CD4-positive, alpha-beta T cell treated with Interleukin-1 beta for 1 hour (primary cell): Measurements from ENCODE around the gene ECE1.

ENCODE experiments used
- DNase-seq, 2 donors: peaks; one replicate each; pipeline ENCODE4 v3.0.0-alpha.2; 2020 to 2022

ECE1 gene

DNA sequence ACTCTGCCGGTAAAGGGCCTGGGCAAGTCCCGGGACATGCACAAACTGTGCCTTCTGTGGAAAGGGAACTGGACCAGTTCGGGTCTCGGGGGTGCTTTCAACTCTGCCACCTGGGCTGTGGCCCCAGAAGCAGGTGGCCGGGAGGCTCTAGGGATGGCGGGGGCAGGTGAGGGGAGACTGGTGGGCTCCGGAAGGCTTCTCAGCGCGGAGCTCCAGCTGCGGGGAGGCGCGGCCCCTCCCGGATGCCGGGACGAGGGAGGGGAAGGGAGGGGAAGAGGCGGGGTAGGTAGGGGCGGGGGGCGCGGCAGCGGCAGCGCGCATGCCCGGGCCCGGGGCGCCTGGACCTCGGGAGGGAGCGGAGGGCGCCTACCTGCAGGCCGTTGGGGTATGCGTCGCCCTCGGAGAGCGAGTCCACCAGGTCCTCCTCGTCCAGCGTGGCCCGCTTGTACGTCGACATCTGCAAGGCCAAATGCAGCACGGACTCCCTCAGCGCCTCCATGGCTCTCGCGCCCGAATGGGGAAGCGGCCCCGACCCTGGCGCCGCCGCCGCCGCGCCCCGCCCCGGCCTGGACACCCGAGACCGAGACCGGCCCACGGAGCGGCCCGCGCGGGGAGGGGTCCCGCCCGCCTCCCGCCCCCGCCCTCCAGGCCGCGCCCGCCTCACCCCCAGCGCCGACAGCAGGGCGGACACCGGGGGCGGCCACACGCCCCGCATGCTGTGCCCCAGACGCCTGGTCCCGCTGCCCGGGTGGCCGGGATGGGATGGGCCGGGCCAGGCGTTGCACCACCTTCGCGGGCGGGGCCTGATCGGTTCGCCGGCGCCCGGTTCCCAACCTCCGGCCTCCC is at the start of gene ECE1:
Gene ECE1 (minus strand): TSS at position 764 of the 846 bp plus-strand sequence. CDS start 49 bp downstream, at position 715.
- peak; percentile 49 to 58 for DNase-seq

DNA sequence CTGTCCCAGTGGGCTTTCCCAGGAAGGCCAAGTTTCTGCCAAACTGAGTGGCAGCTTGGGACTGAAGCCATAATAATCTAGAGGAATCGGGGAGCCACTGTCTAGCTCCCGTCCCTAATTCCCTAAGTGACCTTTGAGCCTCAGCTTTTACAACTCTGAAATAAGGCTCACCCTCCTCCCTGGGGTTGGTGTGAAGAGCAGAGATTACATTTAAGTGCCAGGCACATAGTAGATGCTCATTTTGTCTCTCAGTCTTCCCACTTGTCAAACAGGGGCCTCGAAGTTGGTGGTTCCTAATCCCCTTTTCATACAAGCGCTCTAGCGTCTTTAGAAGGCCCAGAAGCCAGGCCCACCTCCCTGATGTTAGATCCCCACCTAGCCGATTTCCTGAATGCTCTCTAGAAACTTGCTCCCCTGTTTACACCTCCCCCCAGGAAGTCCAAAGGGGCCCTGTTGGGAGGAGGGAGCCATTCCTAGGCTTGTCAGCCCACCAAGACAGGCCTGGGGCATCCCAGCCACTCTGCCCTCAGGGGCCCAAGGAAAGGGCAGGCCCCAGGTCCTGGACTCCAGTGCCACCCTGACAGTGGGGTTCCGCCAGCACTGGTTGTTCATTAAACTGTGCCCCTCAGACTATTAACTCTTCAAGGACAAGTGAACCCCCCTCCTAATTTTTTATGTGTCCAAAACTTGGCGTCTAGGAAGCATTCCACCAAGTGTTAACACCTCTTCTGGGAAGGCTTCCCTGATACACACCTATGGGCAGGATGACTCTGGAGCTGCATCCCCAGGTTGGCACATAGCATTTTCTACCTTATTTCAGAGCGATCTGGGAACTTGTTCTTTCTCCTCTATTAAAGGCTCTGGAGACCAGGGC is 49.3 kb upstream of the ECE1 start:
- no peak for DNase-seq

DNA sequence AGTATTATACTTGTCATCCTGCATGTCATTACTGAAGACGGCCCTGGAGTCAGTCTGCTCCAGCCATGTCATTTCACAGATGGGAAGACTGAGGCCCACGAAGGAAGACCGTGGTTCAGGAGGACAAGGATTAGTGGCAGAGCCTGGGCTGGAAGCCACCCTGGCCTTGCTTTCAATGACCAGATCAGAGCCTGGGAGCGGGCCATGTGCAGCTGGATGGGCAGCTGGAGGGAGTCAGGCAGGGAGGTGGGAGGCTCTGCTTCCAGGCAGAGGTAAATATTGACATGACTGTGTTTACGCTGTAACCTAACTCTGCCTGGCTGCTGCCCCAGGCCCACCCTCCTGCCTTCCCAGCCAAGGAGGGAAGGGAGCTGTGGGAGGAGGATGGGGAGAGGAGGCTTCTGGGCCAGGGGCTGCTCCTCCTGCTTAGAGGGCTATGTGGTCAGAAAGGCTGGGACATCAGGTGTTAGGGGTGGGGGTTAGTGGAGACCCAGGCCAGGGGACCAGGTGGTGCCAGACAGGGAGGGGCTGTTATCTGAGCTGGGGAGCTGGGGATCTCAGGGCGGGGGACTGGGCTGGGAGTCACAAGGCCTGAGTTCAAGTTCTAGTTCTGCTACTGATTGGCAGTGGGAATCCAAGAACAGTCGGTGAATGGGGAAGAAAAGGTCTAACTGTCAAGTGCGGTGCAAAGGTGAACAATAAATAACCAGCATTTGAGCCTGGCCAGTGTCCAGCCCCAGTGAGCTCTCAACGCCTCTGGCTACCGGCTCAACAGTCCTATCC is 48.5 kb upstream of the ECE1 start:
- DNase-seq: no peak

DNA sequence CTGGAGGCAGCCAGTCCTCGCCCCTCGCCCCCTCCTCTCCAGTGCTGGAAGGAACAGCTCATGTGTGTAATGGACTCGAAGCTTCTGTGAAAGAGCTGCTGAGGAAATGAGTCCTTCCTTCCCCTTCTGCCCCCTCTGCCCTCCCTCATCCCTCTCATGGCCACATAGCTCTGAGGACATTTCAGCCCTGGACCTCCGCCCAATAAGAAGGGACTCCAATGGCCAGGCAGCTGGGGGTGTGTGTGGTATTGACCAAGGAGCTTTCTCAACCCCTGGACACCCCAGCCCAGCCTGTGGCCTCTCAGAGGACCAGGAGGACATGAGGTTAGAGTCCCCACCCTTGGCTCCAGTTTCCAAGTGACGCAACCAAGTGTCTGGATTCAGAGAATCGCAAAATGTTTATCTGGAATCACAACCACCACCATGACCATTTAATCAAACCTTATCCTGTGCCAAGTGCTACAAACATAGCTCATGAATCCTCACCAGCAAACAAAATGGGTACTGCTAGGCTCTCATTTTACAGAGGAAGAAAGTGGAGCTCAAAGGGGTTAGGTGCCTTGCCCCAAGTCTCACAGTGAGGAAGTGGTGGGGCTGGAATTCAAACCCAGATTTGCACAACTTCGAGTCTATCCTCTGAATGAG is 47.8 kb upstream of the ECE1 start:
- DNase-seq: peak in 1 of 2 donors; percentile 72

DNA sequence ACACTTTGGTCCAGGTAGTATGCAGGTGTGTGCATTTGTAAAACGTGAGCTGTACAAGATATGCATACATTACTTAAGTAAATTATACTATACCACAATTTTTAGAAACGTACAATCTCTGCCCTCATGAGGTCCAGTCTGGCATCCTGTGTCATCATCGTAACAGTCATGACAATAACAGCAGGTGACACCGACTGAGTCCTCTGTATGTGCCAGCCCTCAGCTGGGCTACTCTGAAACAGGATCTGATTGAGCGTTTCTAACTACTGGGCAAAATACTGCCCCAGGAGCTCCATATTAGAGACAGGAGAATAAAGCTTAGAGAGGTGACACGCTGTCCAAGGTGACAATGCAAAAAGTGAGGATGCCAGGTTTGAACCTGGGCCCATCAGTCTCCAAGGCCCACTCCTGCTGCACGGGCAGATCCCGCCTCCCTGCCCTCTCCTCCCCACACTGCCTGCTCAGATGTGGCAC is 47.2 kb upstream of the ECE1 start:
- DNase-seq: no peak

DNA sequence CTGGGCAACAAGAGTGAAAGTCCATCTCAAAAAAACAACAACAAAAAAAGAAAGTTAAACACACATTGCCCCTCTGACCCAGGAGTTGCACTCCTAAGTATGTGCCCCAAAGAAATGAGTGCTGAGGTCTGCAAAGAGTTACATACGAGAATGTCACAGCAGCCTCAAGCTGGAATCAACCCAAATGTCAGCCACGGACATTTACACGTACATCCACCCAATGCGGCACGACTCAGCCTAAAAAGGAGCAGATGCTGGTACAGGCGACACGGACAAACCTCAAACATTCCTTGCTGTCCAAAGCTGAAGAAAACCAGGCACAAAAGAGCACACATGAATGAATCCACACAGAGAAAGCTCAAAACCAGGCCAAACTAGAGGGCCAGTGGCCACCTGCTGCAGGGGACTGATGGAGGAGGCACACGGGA is 46.8 kb upstream of the ECE1 start:
- no peak for DNase-seq

DNA sequence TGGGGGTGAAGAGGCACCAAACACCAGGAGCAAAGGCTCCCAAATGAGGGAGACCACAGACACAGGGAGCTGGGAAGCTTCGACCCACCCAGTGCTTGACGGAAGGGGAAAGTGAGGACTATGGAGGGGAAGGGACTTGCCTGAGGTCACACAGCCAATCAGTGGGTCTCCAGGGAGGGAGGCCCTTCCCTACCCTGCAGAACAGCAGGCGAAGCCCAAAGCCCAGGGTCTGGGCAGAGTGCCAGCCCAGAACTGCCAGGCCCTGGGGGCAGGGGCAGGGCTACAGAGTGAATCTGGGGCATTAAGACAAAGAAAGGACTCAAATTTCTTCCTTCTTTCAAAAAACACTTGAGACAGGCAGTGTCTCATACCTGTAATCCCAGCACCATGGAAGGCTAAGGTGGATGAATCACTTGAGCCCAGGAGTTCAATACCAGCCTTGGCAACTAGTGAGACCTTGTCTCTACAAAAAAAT is 45.5 kb upstream of the ECE1 start:
- no peak for DNase-seq

DNA sequence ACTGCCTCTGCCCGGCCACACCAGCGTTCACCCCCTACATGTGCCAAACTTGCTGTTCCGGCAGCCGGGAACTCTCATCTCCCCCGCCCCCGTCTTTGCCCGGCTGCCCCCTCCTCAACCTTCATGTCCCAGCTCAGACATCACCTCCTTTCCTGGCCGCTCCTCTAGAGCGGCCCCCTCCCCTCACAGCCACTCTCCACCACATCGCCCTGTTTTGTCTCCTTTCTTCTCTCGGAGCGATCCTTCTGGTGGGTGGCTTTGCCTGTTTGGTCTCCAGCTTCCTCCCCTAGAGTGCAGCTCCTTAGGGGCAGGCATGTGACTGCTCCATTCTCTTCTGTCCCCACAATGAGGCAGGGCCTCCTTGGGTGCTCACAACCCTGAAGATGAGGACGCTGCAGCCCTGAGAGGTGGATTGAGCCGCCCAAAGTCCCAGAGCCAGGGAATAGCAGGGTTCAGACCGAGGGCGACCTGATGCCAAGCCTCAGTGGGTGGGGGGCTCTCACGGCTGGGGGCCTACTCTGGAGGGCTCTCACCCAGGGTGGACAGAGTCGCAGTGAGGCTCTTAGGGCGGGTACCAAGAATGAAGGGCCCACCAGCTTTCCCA is 44.9 kb upstream of the ECE1 start:
- DNase-seq: no peak

DNA sequence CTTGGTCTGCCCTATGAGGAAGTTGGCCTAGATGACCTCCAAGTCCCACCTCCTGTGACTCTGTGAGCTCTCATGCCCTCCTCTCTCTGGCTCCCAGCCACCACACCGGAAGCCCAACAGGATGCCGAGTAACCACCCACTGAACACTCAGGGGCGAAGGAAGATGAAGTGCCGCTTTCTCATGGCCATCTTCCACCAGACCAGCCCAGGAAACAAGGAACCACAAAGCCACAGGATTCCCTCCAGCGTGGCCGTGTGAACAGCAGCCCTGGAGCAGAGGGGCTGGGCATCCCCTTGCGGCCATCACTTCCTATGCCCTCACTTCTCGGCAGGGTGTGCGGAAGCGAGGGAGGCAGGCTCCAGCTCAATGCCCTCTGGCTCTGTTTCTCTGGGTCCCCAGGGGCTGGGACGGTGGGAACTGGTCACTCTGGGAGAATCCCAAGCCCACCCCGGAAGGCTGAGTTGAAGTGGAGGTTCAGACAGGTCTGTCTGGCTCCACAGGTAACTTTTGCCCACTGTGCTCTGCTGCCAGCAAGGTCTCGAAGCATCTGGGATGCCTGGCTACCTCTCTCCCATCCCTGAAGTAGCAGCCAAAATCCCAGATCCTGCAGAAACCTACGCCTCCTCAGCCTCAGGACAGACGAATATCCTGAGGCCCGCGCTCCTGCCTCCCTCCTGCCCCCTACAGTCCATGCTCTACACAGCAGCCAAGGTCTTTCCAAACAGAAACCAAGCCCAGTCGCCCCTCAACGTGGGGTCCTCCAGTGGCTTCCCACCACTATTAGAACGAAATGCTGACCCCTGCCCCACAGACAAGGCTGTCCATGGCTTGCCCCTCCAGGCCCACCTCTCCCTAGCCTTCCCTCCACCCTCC is 44.2 kb upstream of the ECE1 start:
- peak; percentile 90 to 92 for DNase-seq

DNA sequence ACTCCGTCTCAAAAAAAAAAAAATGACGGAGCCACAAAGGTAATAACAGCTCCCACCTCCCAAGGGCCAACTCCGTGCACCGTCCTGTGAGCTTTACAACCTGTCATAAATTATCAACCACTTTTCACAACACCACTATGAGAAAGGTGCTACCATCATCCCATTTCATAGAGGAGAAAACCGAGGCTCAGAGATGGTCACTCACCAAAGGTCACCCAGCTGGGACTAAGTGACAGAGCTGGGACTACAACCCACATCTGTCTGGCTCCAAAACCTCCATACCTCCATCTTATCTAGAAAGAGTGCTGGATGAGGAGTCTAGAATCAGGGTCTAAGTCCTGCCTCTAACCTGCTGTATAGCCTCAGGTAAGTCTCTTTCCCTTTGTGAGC is 43.6 kb upstream of the ECE1 start:
- DNase-seq: no peak

DNA sequence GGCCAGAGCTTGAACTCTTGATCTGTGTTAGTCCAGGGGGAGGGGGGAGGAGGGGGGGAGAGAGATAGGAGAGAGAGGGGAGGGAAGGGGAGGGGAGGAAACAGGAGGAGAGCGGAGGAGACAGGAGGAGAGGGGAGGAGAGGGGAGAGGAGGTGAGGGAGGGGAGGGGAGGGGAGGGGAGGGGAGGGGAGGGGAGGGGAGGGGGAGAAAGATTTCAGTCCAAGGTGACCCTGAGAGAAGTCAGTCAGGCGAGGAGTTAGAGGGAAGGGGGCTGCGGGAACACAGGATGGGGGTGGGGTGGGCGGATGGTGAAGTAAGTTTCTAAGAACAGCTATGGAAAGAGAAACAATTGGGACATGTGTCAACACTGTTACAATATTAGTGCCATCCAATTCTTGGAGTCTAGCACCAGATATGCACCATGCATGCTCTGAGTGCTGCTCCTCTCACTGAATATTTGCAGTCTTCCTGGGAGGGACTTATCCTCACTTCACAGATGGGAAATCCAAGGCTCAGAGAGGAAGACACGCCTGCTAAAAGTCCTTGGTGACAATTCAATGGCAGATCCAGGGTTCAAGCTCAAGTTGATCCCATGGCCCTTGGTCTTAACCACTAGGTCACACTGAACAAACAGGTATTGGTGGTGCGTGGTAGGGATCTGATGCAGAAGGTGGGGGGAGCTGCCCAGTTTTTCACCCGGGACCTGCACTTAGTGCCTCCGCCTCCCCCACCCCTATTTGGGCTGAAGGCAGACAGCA is 42.5 kb upstream of the ECE1 start:
- no peak for DNase-seq

DNA sequence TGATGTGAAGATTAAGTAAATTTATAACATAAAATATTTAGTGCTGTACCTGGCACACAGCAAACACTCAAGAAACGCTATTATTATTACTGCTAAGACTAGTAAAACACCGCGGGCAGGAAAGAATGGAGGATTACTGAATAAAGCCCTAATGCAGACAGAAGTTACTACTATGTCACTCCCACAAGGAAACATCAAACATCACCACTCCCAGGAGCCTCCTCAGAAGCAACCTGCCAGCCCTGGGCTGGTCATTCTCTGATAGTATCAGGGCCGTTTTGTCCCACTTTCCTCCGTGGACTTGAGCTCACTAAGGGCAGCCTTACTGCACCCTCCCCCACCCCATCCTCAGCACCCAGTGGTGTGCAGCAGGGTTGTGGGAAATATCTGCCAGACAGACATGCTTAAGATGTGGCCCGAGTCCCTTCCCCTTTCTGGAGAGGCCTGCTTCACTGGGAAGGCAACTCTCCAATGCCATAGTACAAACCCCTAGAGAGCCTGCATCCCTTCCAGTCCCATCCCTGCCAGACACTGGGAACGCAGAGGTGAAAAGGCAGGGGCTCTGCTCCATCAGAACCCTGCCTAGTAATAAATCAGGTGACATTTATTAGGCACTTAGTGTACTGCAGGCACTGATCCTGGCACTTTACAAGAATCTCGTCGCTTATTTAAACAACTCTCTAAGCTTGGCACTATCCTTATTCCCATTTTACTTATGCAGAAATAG is 41.7 kb upstream of the ECE1 start:
- no peak for DNase-seq

DNA sequence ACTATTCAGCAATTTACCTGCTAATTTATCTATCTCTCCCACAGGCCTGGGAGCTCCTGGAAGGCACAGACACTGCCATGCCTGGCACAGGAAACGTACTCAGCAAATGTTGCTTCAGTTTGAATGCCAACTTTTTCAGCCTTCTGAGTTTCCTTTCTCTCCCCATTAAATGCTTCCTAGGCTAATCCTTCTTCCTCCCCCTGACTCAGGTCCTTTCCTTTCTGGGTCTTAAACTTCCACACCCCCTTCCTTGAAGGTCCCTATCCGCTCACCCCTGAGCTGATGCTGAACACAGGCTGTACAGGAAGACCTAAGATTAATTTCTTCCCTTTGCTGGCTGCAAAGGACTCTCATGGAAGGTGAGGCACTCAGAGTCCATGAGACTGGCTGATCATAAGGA is 40.3 kb upstream of the ECE1 start:
- no peak for DNase-seq

DNA sequence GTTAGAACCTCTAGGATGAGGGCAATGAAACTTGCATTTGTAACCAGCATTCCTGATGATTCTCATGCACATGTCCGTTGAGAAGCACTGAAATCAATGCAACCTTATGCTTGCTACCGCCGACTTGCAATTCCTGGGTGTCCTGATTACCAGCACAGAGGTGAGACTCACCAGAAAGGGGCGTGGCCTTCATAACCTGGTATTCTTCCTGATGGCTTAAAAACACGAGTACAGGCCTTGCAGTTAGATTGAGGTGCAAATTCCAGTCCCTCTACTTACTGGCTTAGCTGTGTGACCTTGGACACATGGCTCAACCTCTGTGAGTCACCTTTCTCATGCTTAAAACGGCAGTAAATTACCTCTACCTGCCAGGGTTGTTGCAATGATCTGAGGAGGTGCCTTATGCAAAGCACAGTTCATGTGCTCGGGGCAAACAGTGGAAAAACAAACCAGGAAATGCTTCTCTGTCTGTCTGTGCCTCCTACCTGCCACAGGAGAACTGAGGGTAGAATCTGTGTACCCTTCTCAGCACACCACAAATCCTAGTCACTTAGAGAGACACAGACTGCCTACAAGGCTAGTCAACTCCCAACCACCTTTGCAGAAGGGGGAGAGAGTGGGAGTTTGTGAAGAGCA is 39.1 kb upstream of the ECE1 start:
- DNase-seq: no peak

DNA sequence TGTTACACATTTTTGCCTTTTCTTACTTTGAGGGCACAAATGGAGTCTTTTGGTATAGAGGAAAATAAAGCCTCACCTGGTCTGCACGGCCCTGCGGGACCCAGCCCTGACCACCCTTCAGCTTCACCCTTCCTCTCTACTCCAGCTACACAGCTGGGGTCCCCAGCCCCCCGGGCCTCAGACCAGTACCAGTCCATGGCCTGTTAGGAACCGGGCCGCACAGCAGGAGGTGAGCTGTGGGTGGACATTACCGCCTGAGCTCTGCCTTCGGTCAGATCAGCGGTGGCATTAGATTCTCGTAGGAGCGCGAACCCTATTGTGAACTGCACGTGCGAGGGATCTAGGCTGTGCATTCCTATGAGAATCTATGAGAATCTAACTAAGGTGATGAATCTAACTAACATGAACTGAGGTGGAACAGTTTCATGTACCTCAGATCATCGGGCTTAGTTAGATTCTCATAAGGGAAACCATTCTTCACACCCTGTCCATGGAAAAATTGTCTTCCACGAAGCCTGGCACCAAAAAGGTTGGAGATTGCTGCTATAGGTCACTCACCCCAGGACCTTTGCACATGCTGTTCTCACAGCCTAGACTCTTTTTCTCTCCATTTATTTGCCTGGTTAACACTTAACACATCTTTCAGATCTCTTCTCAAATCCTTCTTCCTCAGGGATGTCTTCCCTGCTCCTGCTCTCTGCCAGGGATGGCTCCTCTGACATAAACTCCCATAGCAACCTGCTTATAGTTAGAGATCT is 37.5 kb upstream of the ECE1 start:
- DNase-seq: no peak

DNA sequence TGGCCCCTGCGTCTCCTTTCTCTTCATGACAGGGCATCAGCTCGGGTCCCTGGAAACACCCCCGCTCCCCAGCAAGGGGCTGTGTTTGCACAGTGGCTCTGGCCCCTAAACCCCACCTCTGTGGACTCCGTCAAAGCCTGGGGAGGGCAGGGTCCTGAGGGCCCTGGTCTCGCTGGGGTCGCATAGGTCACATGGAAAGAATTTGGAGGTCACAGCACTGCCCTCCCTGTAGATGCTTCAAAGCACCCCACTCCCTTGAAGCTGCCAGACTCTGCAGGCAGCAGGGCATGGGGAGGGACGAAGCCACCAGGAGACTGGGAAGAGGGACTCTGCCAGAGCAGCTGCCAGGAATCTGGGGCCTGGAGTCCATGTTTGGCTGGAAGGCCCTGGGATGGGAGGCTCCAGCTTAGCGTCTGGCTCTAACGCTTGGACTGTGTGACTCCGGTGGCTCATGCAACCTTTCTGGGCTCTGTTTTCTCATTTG is 36.6 kb upstream of the ECE1 start:
- DNase-seq: no peak

DNA sequence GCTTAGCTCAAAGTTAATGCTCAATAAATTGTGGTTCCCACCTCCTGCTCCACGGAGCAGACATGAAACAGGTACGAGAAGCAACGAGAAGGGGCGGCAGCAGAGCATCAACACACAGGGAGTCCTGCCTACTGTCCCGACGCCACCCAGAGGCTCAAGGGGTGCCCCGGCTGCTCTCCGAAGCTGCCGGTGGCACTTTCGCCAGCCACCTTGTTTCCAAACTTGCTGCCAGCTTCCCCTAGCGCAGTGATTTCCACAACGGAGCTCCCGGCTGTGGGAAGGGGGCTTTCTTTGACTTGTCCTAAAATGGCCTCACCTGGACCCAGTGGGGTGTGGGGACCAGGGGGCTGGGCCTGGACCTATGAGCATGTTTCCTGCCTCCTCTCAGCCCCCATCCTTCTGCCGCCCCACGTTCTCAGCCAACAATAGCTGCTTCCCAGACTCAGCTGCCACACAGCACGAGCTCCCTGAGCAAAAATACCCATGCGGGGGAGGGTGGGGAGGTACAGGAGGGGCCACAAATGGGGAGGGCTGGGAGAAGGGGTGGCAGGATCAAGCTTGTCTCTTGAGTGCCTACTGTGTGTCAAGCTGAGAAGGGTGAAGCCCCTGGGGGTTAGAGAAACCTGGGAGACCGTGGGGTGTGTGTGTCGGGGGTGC is 35.6 kb upstream of the ECE1 start:
- DNase-seq: no peak
